Activated naive CD4-positive, alpha-beta T cell treated with anti-CD3 and anti-CD28 coated beads for 36 hours (primary cell): ENCODE data around the gene PPA2. TPM values are rescaled to one million over a fixed set of nuclear protein-coding genes. Genes with fewer than 3 reads are reported as not detected.
A peak's percentile ranks its signal among the peaks of the same experiment; 100 is the strongest.

Source experiments
- CTCF ChIA-PET: fragments of 350-600 bp; sonication (Branson Sonifier 250); formaldehyde crosslinking; loops from one replicate; lab custom pipeline; 2021; ENCODE audit warnings: antibody characterized with exemption; lab: Charles Lee
- DNase-seq: peaks from one replicate; pipeline ENCODE4 v3.0.0-alpha.2; 2020
- H3K27ac Mint-ChIP-seq: one replicate; pipeline ENCODE4 v1.8.0; 2021; ENCODE audit warnings: mild to moderate bottlenecking, mixed read lengths
- H3K27me3 Mint-ChIP-seq: one replicate; pipeline ENCODE4 v1.8.0; 2021; ENCODE audit warnings: low read depth, mixed read lengths
- H3K36me3 Mint-ChIP-seq: one replicate; pipeline ENCODE4 v1.8.0; 2021; ENCODE audit warnings: low read depth, mixed read lengths
- H3K4me1 Mint-ChIP-seq: one replicate; pipeline ENCODE4 v1.8.0; 2021; ENCODE audit warnings: low read depth, mixed read lengths
- H3K4me3 Mint-ChIP-seq: one replicate; pipeline ENCODE4 v1.8.0; 2021; ENCODE audit warnings: mild to moderate bottlenecking, moderate library complexity, mixed read lengths
- H3K9me3 Mint-ChIP-seq: one replicate; pipeline ENCODE4 v1.8.0; 2021; ENCODE audit warnings: mixed read lengths
- intact Hi-C: fragments of 100-400 bp; cut with micrococcal nuclease; formaldehyde crosslinking; loops from one replicate; pipeline ENCODE4 v1.15.1; 2023
- total RNA-seq, 2 experiments: library from RNA; stranded (reverse); gene quantifications; one replicate each; pipeline ENCODE4 v1.2.3, GENCODE V29; 2021

The PPA2 gene
- total RNA-seq, result 100 to 1,000 TPM; 117 to 119 TPM

DNA sequence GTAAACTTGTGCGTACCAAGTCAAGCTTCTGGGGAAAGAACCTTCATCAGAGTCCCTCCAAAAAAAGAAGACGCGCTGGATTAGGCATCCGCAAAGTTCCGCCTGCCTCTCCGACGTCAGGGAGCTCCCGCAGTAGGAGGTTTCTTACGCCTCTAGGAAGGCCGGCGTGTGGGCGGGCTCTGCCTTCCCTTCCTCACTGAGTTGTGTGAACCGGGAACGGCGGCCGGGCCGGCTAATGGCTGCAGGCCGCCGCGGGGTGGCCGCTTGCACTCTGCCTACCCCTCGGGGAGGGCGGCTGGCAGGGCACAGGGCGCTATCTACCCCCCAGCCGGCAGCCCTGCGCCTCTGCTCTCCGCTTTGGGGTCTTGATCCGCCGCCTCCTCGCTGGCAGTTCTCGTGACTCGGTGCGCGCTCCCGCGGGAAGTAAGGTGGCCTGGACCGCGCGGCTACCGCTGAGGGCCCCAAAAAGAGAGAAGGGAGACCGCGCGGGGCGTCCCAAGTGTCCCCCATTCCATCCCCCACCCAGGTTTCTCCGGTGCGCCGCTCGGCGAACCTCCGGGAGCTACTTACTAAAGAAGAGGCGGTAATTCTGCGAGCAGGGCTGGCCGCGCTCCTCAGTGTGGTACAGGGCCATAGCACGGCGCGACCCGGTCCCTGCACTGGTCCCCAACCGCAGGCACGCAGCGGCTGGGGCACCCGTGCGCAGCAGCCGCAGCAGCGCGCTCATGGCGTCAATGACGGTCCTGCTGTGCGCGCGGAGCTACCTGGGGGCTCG lies at the start of gene PPA2:
Gene PPA2, minus strand, starts transcription at position 739 of the 775 bp plus-strand sequence. Its CDS starts 12 bp downstream, at position 727.
- H3K9me3 Mint-ChIP-seq, result no peaks in the 10 kb centered on the region
- H3K27ac Mint-ChIP-seq, result peak within 1 kb of the TSS; percentile 98
- H3K4me3 Mint-ChIP-seq, result peak within 1 kb of the TSS; percentile 96
- H3K36me3 Mint-ChIP-seq, result peaks cover 28% of the 10 kb centered on the region
- peaks cover 37% of the 10 kb centered on the region for H3K4me1 Mint-ChIP-seq
- no peaks in the 10 kb centered on the region for H3K27me3 Mint-ChIP-seq
- CTCF ChIA-PET, result interaction anchor here (0.5 to 2.4 kb wide), 27 partner anchors 9 to 720 kb away, joined by 3 to 16 read pairs (median 4); partner anchors contain the start of gene TET2
- intact Hi-C loops, result loop anchor here (1.0 to 5.0 kb wide), 12 partner anchors 20 to 981 kb away; partner anchors contain the start of genes CXXC4, GSTCD, INTS12 and TET2
- no peak for DNase-seq

DNA sequence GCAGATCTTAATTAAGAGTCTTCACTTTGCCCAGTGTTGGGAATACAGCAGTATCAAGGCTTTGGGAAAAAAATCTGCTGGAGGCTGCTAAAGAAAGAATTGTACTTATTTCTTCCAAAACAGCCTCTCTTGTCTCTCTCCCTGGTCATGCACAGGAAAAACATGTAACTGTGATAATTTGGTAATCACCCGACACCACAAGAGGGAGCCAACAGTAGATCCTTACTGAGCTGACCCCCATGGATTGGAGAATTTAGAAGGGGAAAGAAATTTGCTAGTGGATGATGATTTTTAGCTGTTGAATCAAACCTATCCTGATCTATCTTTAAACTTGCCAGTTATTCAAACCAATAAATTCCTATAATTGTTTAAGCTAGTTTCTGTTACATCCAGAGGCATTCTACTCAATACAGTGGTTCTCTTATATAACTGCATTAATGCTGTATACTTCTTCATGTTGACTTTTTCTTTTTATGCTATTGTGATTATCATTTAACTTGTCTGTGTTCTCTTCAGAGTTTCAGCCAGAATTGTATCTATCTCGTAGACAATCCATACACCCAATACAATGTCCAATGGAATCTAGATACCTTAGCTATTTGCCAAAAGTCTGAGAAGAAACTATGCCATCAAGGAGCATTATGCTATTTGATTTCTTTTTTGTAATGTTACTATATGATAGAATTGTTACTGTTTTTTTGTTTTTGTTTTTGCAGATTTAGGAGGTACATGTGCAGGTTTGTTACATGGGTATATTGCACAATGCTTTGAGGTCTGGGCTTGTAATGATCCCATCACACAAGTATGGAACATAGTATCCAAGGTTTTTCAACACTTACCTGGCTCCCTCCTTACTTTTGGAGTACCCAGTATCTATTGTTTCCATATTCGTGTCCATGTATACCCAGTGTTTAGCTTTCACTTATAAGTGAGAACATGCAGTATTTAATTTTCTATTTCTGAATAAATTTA lies 47.2 kb upstream of the PPA2 start:
- Mint-ChIP-seq H3K27me3 (peaks cover 10% of the 10 kb centered on the region), H3K4me1 (no peaks in the 10 kb centered on the region), H3K36me3 (no peaks in the 10 kb centered on the region), H3K4me3 (no peak overlapping the region), H3K27ac (no peak overlapping the region), H3K9me3 (no peaks in the 10 kb centered on the region)
- intact Hi-C loops, result loop anchor here (1.0 to 2.0 kb wide), 4 partner anchors 145 to 982 kb away; no protein-coding TSS in a partner anchor
- CTCF ChIA-PET, result interaction anchor here (0.5 to 2.7 kb wide), 8 partner anchors 12 to 194 kb away, joined by 3 to 12 read pairs (median 3); no protein-coding TSS in a partner anchor
- DNase-seq, result peak; percentile 38

- no peaks in the 10 kb centered on the region for H3K36me3 Mint-ChIP-seq
- no peaks in the 10 kb centered on the region for H3K4me1 Mint-ChIP-seq
- DNase-seq, result no peak
- no peak overlapping the region for H3K4me3 Mint-ChIP-seq
- peaks cover 13% of the 10 kb centered on the region for H3K27me3 Mint-ChIP-seq
- no peak overlapping the region for H3K27ac Mint-ChIP-seq
- CTCF ChIA-PET, result no interaction called here
- H3K9me3 Mint-ChIP-seq, result peaks cover 6% of the 10 kb centered on the region
- intact Hi-C loops, result no loop called here
Observed at GRCh38 chr4:105510245-105510644, 36.4 kb upstream of the PPA2 start.

GRCh38 chr4:105509714-105510113 lies 35.9 kb upstream of the PPA2 start:
- intact Hi-C loops, result no loop called here
- no peak for DNase-seq
- peaks cover 4% of the 10 kb centered on the region for H3K9me3 Mint-ChIP-seq
- no peaks in the 10 kb centered on the region for H3K36me3 Mint-ChIP-seq
- H3K4me3 Mint-ChIP-seq, result no peak overlapping the region
- no peak overlapping the region for H3K27ac Mint-ChIP-seq
- CTCF ChIA-PET, result interaction anchor here (0.9 kb wide), 1 partner anchor 11 kb away, joined by 3 read pairs; no protein-coding TSS in a partner anchor
- H3K27me3 Mint-ChIP-seq, result peaks cover 11% of the 10 kb centered on the region
- H3K4me1 Mint-ChIP-seq, result no peaks in the 10 kb centered on the region

- no peaks in the 10 kb centered on the region for H3K36me3 Mint-ChIP-seq
- H3K9me3 Mint-ChIP-seq, result peaks cover 4% of the 10 kb centered on the region
- H3K4me1 Mint-ChIP-seq, result no peaks in the 10 kb centered on the region
- no peak overlapping the region for H3K4me3 Mint-ChIP-seq
- no peak for DNase-seq
- CTCF ChIA-PET, result interaction anchor here (0.9 kb wide), 1 partner anchor 12 kb away, joined by 3 read pairs; no protein-coding TSS in a partner anchor
- peaks cover 11% of the 10 kb centered on the region for H3K27me3 Mint-ChIP-seq
- intact Hi-C loops, result no loop called here
- H3K27ac Mint-ChIP-seq, result no peak overlapping the region
Observed at GRCh38 chr4:105509291-105509690, 35.4 kb upstream of the PPA2 start.

GRCh38 chr4:105504744-105505143 lies 30.9 kb upstream of the PPA2 start:
- CTCF ChIA-PET, result interaction anchor here (0.8 kb wide), 1 partner anchor 16 kb away, joined by 3 read pairs; no protein-coding TSS in a partner anchor
- intact Hi-C loops, result no loop called here

GRCh38 chr4:105503484-105503883 lies 29.6 kb upstream of the PPA2 start:
- Mint-ChIP-seq H3K4me1 (no peaks in the 10 kb centered on the region), H3K27me3 (no peaks in the 10 kb centered on the region), H3K4me3 (no peak overlapping the region), H3K9me3 (no peaks in the 10 kb centered on the region), H3K36me3 (no peaks in the 10 kb centered on the region), H3K27ac (no peak overlapping the region)
- CTCF ChIA-PET, result no interaction called here
- DNase-seq, result no peak
- intact Hi-C loops, result no loop called here

More at GRCh38 chr4:105504744-105505143, 30.9 kb upstream of the PPA2 start:
- no peaks in the 10 kb centered on the region for H3K36me3 Mint-ChIP-seq
- no peak overlapping the region for H3K4me3 Mint-ChIP-seq
- no peaks in the 10 kb centered on the region for H3K4me1 Mint-ChIP-seq
- H3K9me3 Mint-ChIP-seq, result no peaks in the 10 kb centered on the region
- H3K27me3 Mint-ChIP-seq, result no peaks in the 10 kb centered on the region
- DNase-seq, result no peak
- H3K27ac Mint-ChIP-seq, result no peak overlapping the region

DNA sequence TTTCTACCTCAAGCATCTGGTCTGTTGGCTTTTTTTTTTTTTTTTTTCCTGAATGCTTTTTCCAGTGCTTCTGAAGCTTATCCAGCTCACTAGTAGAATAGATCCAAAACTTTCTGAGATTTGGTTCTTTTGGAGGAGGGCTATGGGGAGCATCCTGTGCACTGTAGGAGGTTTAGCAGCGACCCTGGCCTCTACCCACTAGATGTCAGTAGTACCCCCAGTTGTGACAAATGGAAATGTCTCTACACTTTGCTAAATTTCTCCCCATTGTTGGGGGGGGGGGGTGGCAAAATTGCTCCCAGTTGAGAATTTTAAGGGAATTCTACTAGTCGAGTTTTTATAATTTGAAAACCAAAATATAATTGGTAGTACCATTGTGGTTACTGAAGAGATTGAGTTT lies 23.0 kb upstream of the PPA2 start:
- H3K4me1 Mint-ChIP-seq, result no peaks in the 10 kb centered on the region
- H3K27me3 Mint-ChIP-seq, result peaks cover 24% of the 10 kb centered on the region
- H3K36me3 Mint-ChIP-seq, result no peaks in the 10 kb centered on the region
- intact Hi-C loops, result no loop called here
- peaks cover 2% of the 10 kb centered on the region for H3K9me3 Mint-ChIP-seq
- CTCF ChIA-PET, result interaction anchor here (0.9 to 1.3 kb wide), 3 partner anchors 22 to 218 kb away, joined by 3 to 4 read pairs (median 3); no protein-coding TSS in a partner anchor
- no peak for DNase-seq
- H3K27ac Mint-ChIP-seq, result no peak overlapping the region
- no peak overlapping the region for H3K4me3 Mint-ChIP-seq

DNA sequence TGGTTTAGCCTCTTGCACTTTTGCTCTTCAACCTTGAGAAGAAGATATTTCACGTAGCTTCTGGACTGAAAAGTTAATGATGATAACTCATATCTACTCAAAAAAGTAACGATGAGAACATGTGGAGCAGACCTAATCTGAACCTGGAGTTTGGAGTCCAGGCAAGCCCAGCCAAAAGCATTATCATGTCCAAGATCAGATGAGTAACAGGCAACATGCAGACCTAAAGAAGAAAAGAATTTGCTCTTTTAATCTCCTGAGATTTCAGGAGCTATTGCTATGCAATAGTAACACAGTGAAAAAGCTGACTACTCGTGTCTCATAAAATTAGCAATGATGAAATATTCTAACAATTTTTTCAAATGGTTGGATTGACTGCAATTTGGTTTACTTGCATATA lies 21.8 kb upstream of the PPA2 start:
- CTCF ChIA-PET, result interaction anchor here (0.9 kb wide), 1 partner anchor 172 kb away, joined by 4 read pairs; no protein-coding TSS in a partner anchor
- DNase-seq, result no peak
- no peak overlapping the region for H3K27ac Mint-ChIP-seq
- H3K9me3 Mint-ChIP-seq, result peaks cover 2% of the 10 kb centered on the region
- no peak overlapping the region for H3K4me3 Mint-ChIP-seq
- peaks cover 26% of the 10 kb centered on the region for H3K27me3 Mint-ChIP-seq
- intact Hi-C loops, result no loop called here
- no peaks in the 10 kb centered on the region for H3K4me1 Mint-ChIP-seq
- H3K36me3 Mint-ChIP-seq, result no peaks in the 10 kb centered on the region

DNA sequence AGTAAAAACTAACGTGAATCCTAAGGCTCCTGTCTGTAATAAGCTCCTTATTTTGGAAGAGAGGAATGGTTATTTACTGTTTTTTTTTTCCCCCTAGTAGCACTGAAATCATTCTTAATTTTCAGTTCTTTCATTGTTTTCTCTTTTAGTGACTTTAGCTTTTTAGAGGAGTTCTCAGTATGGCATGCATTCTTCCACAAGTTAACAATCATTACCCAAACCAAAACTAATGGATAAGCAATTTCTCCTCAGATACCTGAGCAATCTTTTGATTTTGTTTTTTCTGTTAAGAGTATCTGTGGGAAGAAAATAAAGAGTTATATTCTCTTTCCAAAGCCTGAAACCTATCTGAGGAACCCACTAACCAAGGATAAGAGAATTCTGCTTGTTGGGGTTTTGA lies 16.7 kb upstream of the PPA2 start:
- Mint-ChIP-seq H3K36me3 (peaks cover 1% of the 10 kb centered on the region), H3K4me3 (no peak overlapping the region), H3K27ac (no peak overlapping the region), H3K9me3 (peaks cover 10% of the 10 kb centered on the region), H3K27me3 (peaks cover 24% of the 10 kb centered on the region), H3K4me1 (no peaks in the 10 kb centered on the region)
- CTCF ChIA-PET, result no interaction called here
- no peak for DNase-seq
- intact Hi-C loops, result no loop called here

GRCh38 chr4:105483840-105484239 lies 10.0 kb upstream of the PPA2 start:
- DNase-seq, result no peak
- H3K9me3 Mint-ChIP-seq, result peaks cover 7% of the 10 kb centered on the region
- peaks cover 1% of the 10 kb centered on the region for H3K36me3 Mint-ChIP-seq
- CTCF ChIA-PET, result no interaction called here
- intact Hi-C loops, result no loop called here
- peaks cover 3% of the 10 kb centered on the region for H3K27me3 Mint-ChIP-seq
- H3K27ac Mint-ChIP-seq, result no peak overlapping the region
- H3K4me1 Mint-ChIP-seq, result no peaks in the 10 kb centered on the region
- H3K4me3 Mint-ChIP-seq, result no peak overlapping the region
